HG02763 (cell line): ENCODE measurements around the gene PIK3CB.

Source experiments
- ATAC-seq: cut with Tn5 transposase; IDR thresholded peaks from one replicate; pipeline ENCODE4 v1.9.1; 2021; ENCODE audit warnings: mild to moderate bottlenecking, moderate library complexity; ENCODE audit not compliant: unreplicated experiment

Gene PIK3CB

GRCh38 chr3:138768125-138768524, 66.6 kb downstream of the PIK3CB start:
- ATAC-seq, result no peak

GRCh38 chr3:138767498-138768104, 67.1 kb downstream of the PIK3CB start:
- ATAC-seq, result no peak

GRCh38 chr3:138761002-138761401, 73.7 kb downstream of the PIK3CB start:
- ATAC-seq, result no peak

- no peak for ATAC-seq
These were observed 86.5 kb downstream of the PIK3CB start for GRCh38 chr3:138748190-138748589.

GRCh38 chr3:138747225-138747624, 87.5 kb downstream of the PIK3CB start:
- no peak for ATAC-seq

GRCh38 chr3:138740072-138740471, 94.7 kb downstream of the PIK3CB start:
- no peak for ATAC-seq

- no peak for ATAC-seq
These were observed 102.3 kb downstream of the PIK3CB start for GRCh38 chr3:138732456-138732855.

- ATAC-seq, result no peak
These were observed 107.6 kb downstream of the PIK3CB start for GRCh38 chr3:138726946-138727730.

- peak; percentile 69 for ATAC-seq
These were observed 108.7 kb downstream of the PIK3CB start for GRCh38 chr3:138726042-138726441.

GRCh38 chr3:138725116-138725515, 109.6 kb downstream of the PIK3CB start:
- no peak for ATAC-seq

GRCh38 chr3:138724443-138724842, 110.3 kb downstream of the PIK3CB start:
- no peak for ATAC-seq

- ATAC-seq, result no peak
These were observed 115.9 kb downstream of the PIK3CB start for GRCh38 chr3:138718849-138719248.

GRCh38 chr3:138717348-138717747, 117.4 kb downstream of the PIK3CB start:
- peak; percentile 41 for ATAC-seq

- no peak for ATAC-seq
These were observed 122.6 kb downstream of the PIK3CB start for GRCh38 chr3:138712086-138712485.

GRCh38 chr3:138705675-138706074, 129.1 kb downstream of the PIK3CB start:
- ATAC-seq, result no peak

- no peak for ATAC-seq
These were observed 137.9 kb downstream of the PIK3CB start for GRCh38 chr3:138696666-138697370.

GRCh38 chr3:138694287-138695007, 140.3 kb downstream of the PIK3CB start:
- ATAC-seq, result no peak

GRCh38 chr3:138692152-138692551, 142.6 kb downstream of the PIK3CB start:
- ATAC-seq, result no peak

GRCh38 chr3:138691351-138691750, 143.4 kb downstream of the PIK3CB start:
- no peak for ATAC-seq

- no peak for ATAC-seq
These were observed 144.7 kb downstream of the PIK3CB start for GRCh38 chr3:138690036-138690435.

GRCh38 chr3:138688871-138689299, 145.8 kb downstream of the PIK3CB start:
- no peak for ATAC-seq
